Endometrium (tissue), 2 donors: Measurements from ENCODE around the gene CHRNG.
"Not testable (repeated sequence)": the region's sequence is repeated elsewhere in the genome, so short reads cannot be mapped to it uniquely, and the experiment has no call there.

ENCODE experiments used
- FAIRE-seq: peaks from 2 replicates; lab custom pipeline; 2012; peaks lifted over from hg19 to GRCh38; lab: Jason Lieb, UNC
- donor health status: control.
- donor health status: control.

The CHRNG gene

DNA sequence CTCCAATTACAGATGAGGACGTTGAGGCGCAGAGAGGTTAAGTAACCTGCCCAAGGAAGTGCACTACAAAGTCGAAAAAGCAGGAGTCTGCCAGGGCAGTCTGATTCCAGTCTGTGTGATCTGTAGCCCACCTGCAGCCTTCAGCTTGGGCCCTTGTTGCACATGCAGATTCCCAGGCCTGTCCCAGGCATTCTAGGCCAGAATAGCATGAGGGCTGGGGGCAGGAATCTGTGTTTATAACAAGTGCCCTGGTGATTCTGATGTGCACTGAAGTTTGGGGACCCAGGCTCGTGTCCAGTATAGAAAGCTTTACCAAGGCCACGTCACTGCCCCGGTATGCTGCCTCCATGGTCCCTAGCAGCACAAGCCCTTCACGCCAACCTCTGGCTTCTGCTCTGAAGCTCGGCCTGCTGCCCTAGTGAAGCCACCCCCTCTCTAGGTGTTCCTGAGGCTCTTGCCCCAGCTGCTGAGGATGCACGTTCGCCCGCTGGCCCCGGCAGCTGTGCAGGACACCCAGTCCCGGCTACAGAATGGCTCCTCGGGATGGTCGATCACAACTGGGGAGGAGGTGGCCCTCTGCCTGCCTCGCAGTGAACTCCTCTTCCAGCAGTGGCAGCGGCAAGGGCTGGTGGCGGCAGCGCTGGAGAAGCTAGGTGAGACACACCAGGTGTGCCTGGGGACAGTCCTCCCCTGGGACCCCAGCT is 4.6 kb downstream of the CHRNG start:
- FAIRE-seq, result no peak

DNA sequence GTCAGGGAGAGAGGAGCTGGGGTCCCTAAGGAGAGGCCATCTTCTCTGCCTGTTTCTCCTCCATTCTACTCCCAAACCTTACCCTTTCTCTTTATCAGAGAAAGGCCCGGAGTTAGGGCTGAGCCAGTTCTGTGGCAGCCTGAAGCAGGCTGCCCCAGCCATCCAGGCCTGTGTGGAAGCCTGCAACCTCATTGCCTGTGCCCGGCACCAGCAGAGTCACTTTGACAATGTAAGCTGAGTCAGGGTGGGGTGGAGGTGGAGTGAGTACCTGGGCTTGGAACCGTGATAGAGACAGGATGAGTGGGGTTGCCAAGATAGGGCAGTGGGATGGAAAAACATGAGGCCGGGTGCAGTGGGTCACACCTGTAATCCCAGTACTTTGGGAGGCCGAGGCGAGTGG is 5.2 kb downstream of the CHRNG start:
- FAIRE-seq, result no peak

DNA sequence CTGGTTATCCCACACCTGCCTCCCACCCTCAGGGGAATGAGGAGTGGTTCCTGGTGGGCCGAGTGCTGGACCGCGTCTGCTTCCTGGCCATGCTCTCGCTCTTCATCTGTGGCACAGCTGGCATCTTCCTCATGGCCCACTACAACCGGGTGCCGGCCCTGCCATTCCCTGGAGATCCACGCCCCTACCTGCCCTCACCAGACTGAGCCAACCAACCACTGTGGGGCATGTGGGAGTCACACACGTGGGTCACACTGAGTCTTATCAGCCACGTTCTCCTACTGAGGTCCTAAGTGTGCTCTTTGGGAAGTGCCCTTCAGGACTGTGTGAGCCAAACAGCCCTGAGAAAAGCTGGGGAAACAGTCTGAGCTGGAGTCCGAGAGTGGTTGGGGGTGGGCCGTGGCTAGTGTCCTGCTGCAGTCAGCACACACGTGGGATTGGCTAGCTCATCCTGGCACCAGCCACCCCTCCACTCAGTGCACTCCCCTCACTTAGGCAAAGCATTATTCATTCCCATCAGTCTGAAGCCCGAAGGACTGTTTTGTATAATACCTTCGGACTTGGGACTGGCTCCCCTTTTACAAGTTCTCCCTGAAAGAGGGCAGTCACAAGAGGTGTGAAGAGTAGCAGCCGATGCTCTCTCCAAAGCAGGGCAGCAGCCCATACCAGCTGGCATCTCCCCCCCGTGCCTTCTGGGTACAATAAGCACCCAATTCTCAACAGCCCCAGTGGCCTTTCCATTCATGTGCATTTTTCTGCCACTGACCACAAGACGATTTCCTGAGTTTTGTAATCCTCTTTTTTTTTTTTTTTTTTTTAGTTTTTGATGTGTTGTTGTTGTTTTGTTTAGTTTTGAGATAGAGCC is 6.3 kb downstream of the CHRNG start:
- no peak for FAIRE-seq

GRCh38 chr2:232547991-232548390 is 8.5 kb downstream of the CHRNG start:
- no peak for FAIRE-seq

- FAIRE-seq, result no peak
These were observed 10.3 kb downstream of the CHRNG start for GRCh38 chr2:232549655-232550353.

- no peak for FAIRE-seq
These were observed 11.1 kb downstream of the CHRNG start, which contains the start of the genes EIF4E2 and TIGD1 for GRCh38 chr2:232550354-232551249. Gene EIF4E2, plus strand, starts transcription at chr2:232550689. Its CDS starts 36 bp downstream, at chr2:232550725. Gene TIGD1, minus strand, starts transcription at chr2:232550557. Its CDS starts 675 bp downstream, at chr2:232549882.

DNA sequence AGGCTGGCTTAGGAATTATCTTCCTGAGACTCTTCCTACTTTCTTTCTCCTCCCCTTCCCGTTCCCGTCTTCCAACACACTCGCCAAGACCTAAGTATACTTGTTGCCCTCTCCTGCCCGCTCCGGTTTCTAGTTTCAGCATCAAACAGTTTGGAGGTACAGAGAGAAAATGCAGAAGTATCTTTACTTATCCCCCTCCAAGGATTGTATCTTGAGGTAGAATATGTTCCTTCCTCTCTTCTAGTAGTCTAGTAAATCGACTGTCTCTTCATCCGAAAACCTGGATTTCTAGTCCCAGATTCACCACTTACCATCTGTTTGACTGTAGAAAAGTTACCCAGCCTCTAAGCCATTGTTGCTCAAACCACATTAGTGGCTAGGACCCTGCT is 11.8 kb downstream of the CHRNG start:
- no peak for FAIRE-seq

DNA sequence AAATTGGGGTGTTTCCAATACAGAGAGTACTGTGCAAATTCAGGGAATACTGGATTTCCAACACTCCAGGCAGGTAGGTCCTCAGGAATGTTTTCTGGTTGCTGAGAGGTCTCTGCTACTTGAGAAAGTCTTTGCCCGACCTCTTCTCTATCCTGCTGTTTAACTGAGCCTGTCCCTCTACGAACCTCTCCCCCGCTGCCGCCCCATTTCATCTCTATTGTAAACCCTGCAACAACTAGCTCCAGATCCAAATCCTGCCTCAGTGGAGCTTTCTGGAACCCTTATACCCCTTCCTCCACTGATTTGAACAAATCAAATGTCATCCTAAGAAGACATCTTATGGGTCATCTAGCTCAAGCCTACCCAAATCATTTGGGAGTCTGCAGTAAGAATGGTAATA is 12.3 kb downstream of the CHRNG start:
- no peak for FAIRE-seq

- FAIRE-seq, result no peak
These were observed 16.9 kb downstream of the CHRNG start for GRCh38 chr2:232556426-232556825.

GRCh38 chr2:232562515-232563151 is 23.1 kb downstream of the CHRNG start:
- no peak for FAIRE-seq

- FAIRE-seq, result no peak
These were observed 24.1 kb downstream of the CHRNG start for GRCh38 chr2:232563580-232563979.

DNA sequence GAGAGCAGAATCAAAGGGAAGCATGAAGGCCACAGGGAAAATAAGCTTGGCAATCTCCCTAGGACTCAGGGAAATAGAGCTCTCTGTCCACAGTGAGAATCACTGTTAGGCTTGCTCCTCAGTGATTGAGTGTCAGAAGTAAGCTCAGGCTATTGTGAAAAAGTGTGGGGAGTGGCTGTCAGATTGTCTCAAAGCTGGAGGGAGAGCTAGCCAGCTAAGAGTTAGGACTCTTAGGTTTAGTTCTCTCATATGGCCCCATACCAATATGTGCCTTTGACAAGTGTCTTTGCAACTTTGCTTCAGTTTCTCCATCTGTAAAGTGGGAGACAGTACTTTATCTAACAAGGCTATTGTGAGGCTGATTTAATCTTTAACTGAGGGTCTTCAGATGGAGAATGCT is 28.2 kb downstream of the CHRNG start:
- FAIRE-seq, result no peak

- no peak for FAIRE-seq
These were observed 28.7 kb downstream of the CHRNG start for GRCh38 chr2:232568161-232568560.

- no peak for FAIRE-seq
These were observed 30.0 kb downstream of the CHRNG start for GRCh38 chr2:232569541-232569940.

DNA sequence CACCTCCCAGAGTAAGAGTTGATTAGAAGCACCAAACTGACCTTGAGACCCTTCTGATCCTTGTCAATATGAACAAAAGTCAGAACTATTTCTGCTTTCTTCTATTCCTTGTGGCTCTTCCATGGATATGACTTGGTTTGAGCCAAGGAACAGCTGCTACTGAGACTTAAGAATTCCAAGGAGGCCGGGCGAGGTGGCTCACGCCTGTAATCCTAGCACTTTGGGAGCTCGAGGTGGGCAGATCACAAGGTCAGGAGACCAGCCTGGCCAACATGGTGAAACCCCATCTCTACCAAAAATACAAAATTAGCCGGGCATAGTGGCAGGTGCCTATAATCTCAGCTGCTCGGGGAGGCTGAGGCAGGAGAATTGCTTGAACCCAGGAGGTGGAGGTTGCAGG is 31.0 kb downstream of the CHRNG start:
- not testable (repeated sequence) for FAIRE-seq

DNA sequence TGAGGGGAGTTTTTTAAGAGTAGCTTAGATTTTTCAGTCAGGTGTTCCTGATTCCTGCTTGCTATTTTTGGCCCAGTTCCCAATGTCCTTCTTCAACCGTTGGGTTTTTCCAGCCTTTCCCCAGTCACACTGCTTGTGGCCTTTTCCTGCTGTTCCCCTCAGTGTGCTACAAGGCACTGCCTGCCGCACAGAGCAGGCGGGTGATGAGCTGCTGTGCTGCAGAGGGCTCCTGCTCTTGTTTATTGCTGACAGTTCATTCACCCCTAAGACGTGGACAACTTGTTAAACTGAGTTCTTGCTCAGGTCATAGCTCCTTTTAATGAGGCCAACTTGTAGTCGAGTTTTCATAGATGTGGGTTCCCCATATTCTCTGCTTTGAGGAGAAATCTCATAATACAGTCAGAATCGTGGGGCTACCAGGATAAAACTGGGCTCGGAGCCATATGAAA is 31.6 kb downstream of the CHRNG start:
- FAIRE-seq, result no peak

DNA sequence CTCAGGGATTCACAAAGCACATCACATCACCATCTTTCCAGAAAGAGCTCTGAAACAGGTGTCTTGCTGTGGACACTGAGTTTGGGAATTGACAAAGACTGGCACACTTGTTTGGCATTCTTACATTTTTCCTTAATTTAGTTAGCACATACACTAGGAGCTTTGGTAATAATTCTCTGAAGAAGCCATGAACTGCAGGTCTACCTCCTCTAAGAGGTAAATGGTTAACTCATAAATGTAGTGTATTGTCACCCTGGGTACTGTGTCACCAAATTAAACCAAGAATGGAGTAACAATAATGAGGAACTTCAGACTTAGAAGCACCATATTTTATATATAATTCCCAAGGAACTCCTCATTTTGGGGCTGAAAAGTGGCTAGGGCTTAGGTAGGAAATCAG is 33.5 kb downstream of the CHRNG start:
- no peak for FAIRE-seq

GRCh38 chr2:232573771-232574435 is 34.4 kb downstream of the CHRNG start:
- no peak for FAIRE-seq

- no peak for FAIRE-seq
These were observed 35.3 kb downstream of the CHRNG start for GRCh38 chr2:232574674-232575403.

DNA sequence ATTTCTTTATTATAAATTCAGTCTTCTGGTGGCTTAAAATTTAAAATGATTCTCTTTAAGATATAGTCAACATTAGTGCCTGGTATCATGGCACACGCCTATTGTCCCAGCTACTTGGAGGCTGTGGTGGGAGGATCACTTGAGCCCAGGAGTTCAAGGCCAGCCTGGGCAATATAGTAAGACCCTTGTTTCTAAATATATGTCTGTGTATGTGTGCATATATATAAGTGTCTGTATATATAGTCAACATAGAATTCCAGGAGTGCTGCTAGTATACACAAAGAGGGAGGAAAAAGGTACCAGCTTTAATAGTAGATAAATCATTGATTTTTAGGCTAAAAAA is 35.9 kb downstream of the CHRNG start:
- no peak for FAIRE-seq
